NCI-H1694 (cell line): ENCODE results near the gene USH2A.

Experiments
- DNase-seq: peaks from one replicate; lab custom pipeline; 2025; lab: John Stamatoyannopoulos, UW

Gene USH2A

DNA sequence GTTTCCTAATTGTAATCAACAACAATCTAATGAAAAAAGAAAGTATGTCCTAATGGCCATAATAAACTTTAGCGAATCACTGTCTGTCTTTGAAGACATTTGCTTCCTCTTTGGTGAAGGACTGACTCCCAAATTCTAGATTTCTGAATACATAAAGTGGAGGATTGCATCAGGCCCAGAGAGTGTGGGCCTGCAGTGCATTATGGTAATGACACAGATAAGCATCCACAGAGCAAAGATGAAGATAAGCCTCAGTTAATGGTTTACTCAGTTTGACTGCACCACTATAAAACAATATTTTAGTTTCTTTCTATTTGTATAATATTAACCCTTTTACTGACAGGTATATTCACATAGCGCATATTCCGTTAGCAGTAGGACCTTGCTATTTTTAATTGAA lies 490.7 kb downstream of the USH2A start:
- DNase-seq: no peak

DNA sequence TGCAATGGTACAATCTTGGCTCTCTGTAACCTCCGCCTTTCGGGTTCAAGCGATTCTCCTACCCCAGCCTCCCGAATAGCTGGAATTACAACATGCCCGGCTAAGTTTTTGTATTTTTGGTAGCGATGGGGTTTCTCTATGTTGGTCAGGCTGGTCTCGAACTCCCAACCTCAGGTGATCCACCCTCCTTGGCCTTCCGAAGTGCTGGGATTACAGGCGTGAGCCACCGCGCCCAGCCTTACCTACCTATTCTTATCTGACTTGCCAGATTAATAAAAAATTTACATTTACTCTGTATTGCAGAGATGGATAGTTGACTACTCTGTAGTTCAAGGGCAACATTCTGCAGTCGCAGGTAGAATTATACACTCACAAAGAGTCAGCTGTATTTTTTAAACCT lies 496.6 kb downstream of the USH2A start:
- DNase-seq: no peak

DNA sequence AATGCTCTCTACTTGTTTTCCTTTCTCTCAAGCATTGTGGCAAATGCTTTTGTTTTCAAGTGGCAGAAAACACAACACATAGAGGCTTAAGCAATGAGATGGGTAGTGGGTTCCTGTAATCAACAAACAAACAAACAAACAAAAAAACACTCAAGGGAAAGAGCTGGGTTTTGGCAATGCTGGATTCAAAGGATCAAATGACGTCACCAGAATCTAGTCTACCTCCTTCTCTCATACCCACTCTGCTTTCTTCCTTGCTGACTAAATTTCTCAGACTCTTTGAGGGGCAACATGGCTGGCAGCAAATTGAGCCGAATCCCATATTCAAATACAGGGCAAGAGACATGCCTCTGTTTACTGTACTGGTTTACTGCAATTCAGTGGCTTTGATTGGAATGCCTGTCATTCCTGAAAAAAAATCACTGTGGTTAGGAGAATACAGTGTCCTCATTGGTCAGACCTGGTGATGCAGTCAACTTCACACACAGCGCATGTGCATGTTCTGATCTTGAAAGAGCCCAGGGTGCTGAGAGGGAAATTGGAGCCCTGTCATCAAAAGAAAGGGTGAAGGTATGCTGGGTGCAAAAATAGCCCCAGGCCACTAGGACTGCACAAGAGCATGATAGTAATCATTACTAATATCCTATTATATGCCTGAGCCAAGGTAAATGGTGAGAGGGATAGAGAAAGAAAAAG lies 500.0 kb downstream of the USH2A start:
- no peak for DNase-seq

DNA sequence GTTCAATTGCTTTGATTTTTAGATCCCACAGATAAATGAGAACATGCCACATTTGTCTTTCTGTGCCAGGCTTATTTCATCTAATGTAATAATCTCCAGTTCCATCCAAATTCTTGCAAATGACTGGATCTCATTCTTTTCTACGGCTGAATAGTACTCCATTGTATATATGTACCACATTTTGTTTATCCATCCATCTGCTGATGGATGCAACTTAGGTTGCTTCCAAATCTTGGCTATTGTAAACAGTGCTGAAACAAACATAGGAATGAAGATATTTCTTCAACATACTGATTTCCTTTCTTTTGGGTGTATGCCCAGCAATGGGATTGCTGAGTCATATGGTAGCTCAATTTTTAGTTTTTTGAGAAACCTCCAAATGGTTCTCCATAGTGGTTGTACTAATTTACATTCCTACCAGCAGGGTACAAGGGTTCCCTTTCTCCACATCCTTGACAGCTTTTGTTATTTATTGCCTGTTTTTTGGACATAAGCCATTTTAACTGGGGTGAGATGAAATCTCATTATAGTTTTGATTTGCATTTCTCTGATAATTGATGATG lies 511.8 kb downstream of the USH2A start:
- DNase-seq: no peak

DNA sequence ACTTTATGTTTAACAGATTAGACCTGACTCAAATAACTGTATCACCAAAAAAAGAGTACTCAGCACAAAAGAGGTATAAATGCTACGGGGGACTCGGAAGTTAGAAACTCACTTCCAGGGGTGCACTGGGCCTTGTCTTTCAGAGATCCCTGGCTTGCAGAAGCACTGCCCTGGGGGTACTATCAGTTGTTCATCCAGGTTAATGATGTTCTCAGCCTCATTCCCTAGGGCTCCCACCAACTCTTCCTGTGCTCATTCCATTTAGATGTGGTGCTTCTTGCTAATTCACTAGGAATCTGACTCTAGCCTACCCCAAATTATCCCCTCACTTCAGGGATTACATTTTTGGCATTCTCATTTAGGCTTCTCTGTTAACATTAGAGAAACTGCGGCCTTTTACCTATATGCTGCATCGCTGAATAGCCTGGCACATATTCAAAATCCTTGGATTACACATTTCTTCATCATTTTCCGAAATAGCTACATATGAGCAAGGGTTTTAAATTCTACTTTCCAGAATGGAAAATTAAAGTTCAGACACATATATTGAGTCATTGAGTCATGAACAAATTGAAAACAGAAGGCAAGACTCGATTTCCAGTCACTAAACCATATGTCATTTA lies 517.6 kb downstream of the USH2A start:
- peak; percentile 81 for DNase-seq

DNA sequence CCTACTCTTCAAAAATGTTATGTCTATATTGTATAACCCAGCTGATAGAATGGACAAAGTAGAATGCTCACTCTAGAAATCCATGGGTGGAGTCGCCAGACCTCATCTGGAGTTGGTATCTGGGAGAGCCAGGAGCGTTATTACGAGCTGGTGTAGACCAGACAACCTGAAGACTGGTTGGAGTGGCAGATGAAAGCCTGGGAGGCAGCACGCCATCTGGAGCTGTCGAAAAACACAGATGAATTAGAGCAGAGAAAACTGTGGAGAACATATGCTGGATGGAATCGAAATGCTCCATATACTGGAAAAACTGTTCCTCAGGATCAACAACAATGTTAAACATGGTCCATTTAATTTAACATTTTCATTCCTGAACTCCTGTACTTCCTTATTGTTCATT lies 522.6 kb downstream of the USH2A start:
- DNase-seq: peak; percentile 58

DNA sequence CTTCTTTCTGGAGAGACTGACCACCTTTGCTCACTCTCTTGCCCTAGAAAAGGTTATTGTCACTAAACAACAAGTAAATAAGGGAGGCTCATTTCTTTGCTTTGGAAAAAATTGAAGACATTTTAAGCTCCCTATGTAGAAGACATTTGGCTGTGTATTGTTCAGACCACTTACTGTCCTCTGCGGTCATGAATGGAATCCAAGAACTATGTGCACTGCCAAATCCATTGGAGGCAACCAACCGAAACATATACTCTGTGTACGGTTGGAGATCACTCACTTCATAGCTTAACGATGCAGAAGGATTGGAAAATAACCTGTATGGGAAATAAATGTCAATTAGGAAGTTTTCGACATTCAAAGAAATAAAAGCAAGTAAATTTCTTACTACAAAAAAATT lies 523.3 kb downstream of the USH2A start:
- no peak for DNase-seq

DNA sequence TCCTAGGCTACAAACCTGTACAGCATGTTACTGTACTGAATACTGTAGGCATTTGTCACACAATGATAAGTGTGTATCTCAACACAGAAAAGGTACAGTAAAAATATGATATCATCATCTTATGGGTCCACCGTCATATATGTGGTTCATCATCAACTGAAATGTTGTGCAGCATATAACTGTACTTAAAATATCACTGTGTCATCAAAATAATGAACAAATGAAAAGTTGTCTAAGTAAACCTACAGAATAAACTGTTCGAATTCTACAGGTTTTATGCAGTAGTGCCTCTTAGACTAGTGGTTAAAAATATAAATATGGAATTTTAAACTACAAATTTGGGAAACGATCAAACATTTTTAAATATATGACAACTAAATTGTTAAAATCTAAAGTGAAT lies 527.4 kb downstream of the USH2A start:
- no peak for DNase-seq

DNA sequence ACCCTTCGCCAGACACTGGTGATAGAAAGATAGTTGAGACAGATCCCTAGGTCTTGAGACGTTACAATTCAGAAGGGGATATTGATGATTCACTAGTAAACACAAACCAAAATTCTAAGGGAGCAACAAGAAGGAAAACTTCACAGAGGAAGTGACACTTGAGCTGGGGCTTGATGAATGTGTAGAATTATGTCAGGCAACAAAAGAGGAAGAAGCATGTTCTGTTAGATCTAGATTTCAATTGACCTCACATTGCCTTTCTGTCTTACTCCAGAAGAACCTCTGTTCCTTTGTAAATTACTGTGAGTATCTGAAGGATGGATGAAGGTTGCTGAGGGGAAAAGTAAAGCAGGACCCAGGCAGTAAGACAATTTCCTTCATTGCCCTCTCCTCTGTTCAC lies 528.0 kb downstream of the USH2A start:
- no peak for DNase-seq

DNA sequence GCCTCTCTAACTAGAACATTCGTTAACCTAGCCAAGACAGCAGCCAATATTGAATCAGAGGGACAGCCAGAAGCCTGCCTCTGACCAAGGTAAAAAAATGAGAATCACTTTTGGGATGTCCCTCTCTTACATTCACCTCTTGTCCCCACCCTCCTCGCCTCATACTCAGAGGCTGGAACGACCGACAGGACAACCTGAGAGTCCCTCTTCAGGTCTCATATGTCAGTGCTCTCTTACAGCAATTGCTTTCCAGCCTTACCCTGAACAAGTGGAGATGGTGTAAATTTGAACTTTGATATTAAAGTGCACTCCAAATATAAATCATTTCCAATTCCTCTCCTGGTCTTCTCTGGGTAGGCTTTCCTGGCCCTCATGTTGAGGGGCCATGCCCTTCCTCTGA lies 528.6 kb downstream of the USH2A start:
- DNase-seq: no peak

DNA sequence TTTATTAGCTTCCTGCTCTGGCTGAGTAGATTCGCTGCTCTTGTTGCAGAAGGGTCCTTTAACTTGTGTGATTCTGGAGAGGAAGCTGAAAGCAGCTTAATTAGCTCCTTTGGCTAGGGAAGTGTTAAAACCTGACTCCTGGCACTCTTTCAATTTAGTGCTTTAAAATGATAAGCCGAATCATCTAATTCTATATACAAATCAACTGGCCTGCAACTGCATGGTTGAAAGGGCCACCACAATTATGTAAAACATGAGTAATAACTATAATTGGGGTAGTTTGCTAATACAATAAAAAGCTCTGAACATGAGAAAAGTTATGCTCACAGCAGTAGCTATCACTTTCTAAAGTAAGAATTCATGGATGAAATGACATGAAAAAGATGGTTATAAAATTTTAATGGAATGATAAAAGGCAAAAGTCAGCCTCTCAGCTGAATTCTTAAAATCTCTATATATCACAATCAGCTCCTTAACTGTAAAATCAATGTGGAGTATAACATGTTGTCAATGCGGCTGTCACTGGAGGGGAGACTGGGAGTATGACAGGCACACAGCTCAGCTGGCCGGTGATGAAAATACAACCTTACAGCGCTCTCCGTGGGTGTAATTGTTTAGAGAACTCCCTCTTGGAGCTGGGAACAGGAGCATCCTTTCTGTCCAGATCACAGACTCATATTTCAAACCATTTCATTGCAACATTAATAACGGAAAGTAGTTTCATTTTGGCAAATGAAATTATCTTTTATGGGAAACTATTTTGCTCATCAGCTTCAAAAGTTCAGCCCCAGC lies 531.8 kb downstream of the USH2A start:
- DNase-seq: no peak

DNA sequence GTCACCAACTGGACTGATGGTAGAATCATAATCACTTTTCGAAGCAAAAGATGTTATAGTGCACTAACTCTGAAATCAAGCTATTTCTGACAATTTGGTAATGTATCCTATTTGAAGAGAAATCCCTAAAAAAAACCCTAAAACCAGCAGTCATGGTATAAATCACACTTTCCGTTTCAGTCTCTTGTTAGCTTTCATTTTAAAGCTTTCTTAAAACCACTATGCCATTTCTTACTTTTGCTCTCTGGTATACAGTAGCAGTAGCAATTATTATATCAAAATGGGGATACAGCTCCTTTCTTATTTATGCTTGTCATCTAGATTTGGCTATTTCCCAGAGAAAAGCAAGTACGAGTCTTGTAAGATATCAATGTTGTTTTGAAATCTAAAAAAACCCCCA lies 532.8 kb downstream of the USH2A start:
- DNase-seq: no peak

DNA sequence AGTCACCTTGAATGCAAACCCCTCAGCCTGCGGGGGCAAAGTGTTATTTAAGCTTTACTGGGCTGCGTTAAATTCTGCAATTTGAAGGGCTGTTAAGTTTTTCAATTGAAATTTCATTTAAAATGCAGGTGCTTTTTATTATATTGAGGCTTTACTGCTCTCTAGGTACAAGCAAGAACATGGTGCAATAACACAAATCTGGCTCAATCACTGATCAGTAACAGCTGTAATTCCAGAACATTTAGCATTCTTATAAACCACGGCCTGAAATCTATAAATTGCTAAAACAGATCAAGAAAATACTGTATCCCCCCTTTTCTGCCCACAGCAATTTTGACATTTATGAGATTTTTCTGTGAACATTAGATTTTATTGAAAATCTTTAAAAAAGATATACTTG lies 533.4 kb downstream of the USH2A start:
- DNase-seq: no peak

DNA sequence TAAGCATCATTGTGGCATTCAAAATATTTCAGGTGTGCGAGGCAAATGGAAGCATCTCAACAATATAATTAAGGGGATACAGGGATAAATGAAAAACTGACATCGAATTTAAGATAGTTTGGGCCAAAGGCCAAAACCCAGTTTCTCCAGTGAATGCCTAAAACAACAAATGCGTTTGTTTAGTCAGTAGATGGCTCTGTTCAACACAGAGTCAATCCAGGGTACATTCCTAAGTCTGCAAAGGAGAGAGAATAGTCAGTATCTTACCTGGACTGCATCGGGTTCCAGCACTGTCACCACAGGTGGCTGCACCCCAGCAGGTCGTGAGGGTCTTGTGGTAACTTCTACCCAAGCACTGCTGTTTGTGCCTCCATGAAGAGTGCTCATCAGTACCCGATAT lies 535.1 kb downstream of the USH2A start:
- DNase-seq: peak; percentile 14

DNA sequence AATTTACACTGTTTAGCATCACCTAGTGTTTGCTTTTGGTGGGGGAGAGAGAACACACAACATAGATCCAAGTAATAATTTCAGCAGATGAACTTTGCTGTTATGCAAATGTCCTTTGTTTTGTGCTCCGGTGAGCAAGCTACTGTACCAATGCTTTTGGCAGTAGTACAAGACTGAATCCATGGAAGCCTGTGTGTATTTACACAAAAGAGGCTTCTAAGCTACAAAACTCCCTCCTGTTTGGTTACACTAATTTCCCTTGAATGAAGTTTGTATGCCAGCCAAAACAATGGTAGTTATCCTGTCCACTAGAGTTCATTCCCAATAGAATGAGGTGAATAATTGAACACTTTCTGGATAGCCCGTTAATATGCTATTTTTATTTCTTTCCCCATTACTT lies 535.6 kb downstream of the USH2A start:
- DNase-seq: peak; percentile 45

DNA sequence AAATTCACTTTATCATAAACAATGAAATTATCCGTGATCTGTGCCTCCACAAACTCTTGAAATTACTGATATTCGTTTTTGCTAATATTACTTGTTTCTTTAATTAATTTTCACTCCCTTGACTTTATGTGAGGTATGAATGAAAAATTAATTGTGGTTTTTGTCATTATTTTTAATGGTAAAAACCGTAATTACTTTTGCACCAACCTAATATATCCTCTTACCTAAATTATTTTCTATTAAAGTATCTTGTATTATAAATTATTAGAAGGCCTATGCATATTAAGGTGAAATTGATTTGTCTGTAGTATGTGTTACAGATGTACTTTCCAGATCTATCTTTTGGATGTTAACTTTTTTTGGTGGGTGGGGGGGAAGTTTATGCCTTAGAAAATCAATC lies 540.2 kb downstream of the USH2A start:
- DNase-seq: no peak

DNA sequence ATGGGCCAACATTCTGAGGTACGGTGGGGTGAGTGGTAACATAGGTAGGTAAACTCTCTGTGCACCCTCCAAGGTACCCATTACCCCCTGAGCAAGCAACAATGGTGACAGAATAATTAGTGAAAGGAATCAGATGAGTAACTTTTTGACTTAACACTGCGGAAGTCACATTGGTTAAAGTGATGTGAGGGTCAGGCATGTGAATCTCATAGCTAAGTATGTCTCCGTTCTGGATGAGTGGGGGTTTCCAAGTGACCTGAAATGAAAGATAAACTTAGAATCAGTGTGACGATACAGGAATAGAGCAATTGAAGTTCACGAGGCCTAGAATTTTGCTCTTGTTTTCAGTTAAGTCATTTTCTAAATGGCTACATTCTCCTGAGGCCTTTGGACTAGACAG lies 544.4 kb downstream of the USH2A start:
- no peak for DNase-seq

DNA sequence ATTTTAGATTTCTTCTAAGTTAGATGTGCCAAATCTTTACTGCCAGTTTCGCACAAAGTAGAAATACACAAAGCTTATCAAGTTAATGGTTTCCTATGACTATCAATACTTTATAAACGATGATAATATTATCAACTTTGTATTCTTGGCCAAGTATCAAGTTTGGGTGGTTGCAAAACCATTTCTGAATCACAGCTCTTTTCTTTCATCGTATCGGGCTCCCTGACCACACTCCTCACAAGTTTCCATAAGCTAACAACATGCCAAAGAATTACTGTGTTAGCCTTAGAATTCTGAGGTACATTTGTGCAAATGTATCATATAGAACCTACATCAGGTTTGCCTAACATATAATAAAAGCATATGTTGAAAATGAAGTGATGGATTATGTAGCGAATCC lies 545.1 kb downstream of the USH2A start:
- no peak for DNase-seq

DNA sequence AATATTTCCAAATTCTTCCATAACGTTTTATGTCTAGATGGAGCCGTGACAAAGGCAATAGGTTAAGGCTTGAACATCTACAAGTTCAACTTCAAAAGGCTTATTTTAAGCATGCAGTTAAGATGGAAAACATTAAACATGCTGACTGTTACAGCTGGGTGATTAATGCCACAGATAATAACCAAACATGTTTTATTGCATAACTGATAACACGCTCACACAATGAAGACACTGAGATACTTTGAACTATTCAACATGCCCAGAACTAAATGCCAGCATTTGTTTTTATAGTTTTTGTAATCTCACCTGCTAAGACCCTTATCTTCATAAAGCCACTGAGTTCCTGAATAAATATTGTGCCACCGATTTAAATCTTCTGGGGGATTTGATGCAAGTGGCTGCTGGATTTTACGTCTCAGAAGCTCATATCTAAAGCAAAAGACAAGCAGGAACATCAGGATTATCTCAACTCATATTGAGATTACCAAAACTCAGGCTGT lies 545.7 kb downstream of the USH2A start:
- DNase-seq: no peak

DNA sequence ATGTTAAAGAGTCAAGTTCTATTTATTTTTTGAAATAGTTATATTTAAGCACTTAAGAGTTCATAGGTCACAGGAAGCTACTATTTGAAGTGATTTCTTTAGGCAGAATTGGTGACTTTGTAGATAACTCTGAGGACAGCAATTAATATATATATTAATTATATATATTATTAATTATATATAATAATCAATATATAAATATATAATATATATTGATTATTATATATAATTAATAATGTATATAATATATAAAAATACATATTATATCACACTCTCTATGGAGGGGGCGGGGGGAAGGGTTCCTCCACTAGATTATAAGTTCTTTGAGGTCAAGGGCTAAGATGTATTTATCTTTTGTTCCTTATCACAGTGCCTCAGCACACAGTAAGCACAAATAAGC lies 547.5 kb downstream of the USH2A start:
- no peak for DNase-seq

DNA sequence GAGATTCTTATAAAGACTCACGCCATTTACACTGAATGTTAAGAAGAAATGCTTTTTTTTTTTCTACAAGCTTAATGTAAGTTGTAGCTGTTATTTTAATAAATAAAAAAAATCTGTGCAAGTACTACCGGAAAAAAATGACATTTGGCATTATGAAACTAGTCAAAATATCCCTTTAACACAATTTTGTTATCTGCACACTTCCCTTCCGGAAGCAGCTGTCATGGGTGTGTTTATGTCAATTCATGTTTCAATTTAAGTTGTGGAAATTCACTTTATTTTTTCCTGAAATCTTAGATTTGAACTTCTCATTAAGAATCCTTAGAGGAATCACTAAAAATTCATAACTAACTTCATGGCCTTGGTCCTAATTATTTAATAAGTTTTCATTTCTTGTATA lies 548.0 kb downstream of the USH2A start:
- DNase-seq: no peak

DNA sequence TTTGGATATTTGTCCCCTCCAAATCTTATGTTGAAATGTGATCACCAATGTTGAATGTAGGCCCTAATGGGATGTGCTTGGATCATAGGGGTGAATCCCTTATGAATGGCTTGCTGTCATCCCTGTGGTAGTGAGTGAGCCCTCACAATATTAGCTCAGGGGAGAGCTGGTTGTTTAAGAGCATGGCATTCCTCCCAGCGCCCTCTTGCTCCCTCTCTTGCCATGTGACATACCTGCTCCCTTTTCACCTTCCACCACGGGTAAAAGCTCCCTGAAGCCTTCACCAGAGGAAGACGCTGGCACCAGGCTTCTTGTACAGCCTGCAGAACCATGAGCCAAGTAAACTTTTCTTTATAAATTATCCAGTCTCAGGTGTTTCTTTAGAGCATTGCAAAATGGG lies 550.6 kb downstream of the USH2A start:
- DNase-seq: no peak

DNA sequence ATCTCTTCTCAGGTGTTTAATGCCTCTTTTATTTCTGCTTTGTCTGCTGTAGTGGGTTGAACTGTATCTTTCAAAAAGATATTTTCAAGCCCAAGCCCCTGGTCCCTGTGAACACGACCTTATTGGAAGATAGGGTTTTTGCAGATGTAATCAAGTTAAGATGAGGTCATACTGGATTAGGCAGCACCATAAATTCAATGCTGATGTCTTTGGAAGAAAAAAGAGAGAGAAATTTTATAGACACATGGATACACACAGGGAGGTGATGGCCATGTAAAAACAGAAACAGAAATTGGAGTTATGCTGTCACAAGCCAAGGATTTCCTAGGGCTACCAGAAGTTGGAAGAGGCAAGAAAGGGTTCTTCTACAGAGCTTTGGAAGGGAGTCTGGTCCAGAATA lies 554.7 kb downstream of the USH2A start:
- DNase-seq: no peak
